ENCODE data around the gene ACP6. TPM values are rescaled to one million over a fixed set of nuclear protein-coding genes. Genes with fewer than 3 reads are reported as not detected.

Gene ACP6
- total RNA-seq, 1 experiment from 2014 or later: 12.0 TPM

DNA sequence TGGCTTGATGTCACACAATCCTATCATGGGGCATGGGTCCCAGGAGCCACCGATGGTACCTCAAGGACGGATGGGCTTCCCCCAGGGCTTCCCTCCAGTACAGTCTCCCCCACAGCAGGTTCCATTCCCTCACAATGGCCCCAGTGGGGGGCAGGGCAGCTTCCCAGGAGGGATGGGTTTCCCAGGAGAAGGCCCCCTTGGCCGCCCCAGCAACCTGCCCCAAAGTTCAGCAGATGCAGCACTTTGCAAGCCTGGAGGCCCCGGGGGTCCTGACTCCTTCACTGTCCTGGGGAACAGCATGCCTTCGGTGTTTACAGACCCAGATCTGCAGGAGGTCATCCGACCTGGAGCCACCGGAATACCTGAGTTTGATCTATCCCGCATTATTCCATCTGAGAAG, 46.3 kb downstream of the ACP6 start:
- ATAC-seq: no peak
- no peaks in the 10 kb centered on the region for H3K4me1 ChIP-seq (ENCODE audit: control insufficient read depth, insufficient read depth, low read length)
- intact Hi-C loops (cut with micrococcal nuclease; ENCODE audit: unreplicated experiment) (no loop called here), in situ Hi-C loops (cut with HindIII; ENCODE audit: low pct_unique_long_range_greater_than_20kb, low sequenced_read_pairs) (no loop called here)
- H3K4me3 ChIP-seq (ENCODE audit: low read depth in 2 of 2, low read length in 2 of 2): no peak overlapping the region
- H3K27ac ChIP-seq (ENCODE audit: low read length): no peak overlapping the region
- CTCF ChIA-PET: no interaction called here
- peaks cover 5% of the 10 kb centered on the region for H3K36me3 ChIP-seq (ENCODE audit: control insufficient read depth, insufficient read depth, low read length)
- BruUV-seq (replicated peaks): no TSS peak
- TF ChIP-seq, protein P1, sequence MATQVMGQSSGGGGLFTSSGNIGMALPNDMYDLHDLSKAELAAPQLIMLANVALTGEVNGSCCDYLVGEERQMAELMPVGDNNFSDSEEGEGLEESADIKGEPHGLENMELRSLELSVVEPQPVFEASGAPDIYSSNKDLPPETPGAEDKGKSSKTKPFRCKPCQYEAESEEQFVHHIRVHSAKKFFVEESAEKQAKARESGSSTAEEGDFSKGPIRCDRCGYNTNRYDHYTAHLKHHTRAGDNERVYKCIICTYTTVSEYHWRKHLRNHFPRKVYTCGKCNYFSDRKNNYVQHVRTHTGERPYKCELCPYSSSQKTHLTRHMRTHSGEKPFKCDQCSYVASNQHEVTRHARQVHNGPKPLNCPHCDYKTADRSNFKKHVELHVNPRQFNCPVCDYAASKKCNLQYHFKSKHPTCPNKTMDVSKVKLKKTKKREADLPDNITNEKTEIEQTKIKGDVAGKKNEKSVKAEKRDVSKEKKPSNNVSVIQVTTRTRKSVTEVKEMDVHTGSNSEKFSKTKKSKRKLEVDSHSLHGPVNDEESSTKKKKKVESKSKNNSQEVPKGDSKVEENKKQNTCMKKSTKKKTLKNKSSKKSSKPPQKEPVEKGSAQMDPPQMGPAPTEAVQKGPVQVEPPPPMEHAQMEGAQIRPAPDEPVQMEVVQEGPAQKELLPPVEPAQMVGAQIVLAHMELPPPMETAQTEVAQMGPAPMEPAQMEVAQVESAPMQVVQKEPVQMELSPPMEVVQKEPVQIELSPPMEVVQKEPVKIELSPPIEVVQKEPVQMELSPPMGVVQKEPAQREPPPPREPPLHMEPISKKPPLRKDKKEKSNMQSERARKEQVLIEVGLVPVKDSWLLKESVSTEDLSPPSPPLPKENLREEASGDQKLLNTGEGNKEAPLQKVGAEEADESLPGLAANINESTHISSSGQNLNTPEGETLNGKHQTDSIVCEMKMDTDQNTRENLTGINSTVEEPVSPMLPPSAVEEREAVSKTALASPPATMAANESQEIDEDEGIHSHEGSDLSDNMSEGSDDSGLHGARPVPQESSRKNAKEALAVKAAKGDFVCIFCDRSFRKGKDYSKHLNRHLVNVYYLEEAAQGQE (IDR thresholded peaks at IDR 0.05; ENCODE audit: insufficient read depth in 1 of 2, low read depth in 2 of 2, low read length in 1 of 2): no peak
- TF ChIP-seq SIN3A (IDR thresholded peaks at IDR 0.05; ENCODE audit: borderline replicate concordance, insufficient read depth, low read depth, low read length) (no peak), CTCF (IDR thresholded peaks at IDR 0.05) (no peak), TCF7L2 (IDR thresholded peaks at IDR 0.05; ENCODE audit: low read depth, low read length) (no peak), POLR2AphosphoS5 (IDR thresholded peaks at IDR 0.05; ENCODE audit: low read depth, low read length) (no peak)
- POLR2A ChIA-PET: no interaction called here
- H3K9me3 ChIP-seq (ENCODE audit: control insufficient read depth, insufficient read depth, low read depth, low read length): no peaks in the 10 kb centered on the region
- DNase-seq (ENCODE audit: low read depth, low spot score): no peak
- H3K27me3 ChIP-seq (ENCODE audit: control insufficient read depth, insufficient read depth, low read length): no peaks in the 10 kb centered on the region

GRCh38 chr1:147622731-147623130, 47.6 kb downstream of the ACP6 start:
- CTCF ChIA-PET: no interaction called here
- POLR2A ChIA-PET: no interaction called here
- no peaks in the 10 kb centered on the region for H3K9me3 ChIP-seq (ENCODE audit: control insufficient read depth, insufficient read depth, low read depth, low read length)
- TF ChIP-seq SIN3A (IDR thresholded peaks at IDR 0.05; ENCODE audit: borderline replicate concordance, insufficient read depth, low read depth, low read length): no peak
- TF ChIP-seq TCF7L2 (IDR thresholded peaks at IDR 0.05; ENCODE audit: low read depth, low read length): no peak
- TF ChIP-seq, protein P1 (IDR thresholded peaks at IDR 0.05; ENCODE audit: insufficient read depth in 1 of 2, low read depth in 2 of 2, low read length in 1 of 2): no peak
- TF ChIP-seq CTCF (IDR thresholded peaks at IDR 0.05): no peak
- H3K4me3 ChIP-seq (ENCODE audit: low read depth in 2 of 2, low read length in 2 of 2): no peak overlapping the region
- DNase-seq (ENCODE audit: low read depth, low spot score) (no peak), ATAC-seq (no peak)
- in situ Hi-C loops (cut with HindIII; ENCODE audit: low pct_unique_long_range_greater_than_20kb, low sequenced_read_pairs): no loop called here
- peaks cover 5% of the 10 kb centered on the region for H3K36me3 ChIP-seq (ENCODE audit: control insufficient read depth, insufficient read depth, low read length)
- H3K4me1 ChIP-seq (ENCODE audit: control insufficient read depth, insufficient read depth, low read length): no peaks in the 10 kb centered on the region
- no TSS peak for BruUV-seq (replicated peaks)
- H3K27me3 ChIP-seq (ENCODE audit: control insufficient read depth, insufficient read depth, low read length): no peaks in the 10 kb centered on the region
- no peak overlapping the region for H3K27ac ChIP-seq (ENCODE audit: low read length)
- intact Hi-C loops (cut with micrococcal nuclease; ENCODE audit: unreplicated experiment): no loop called here

Data from Panc1 (cell line).